GM12878 (cell line): ENCODE results near the gene CYLC1. TPM values are rescaled to one million over a fixed set of nuclear protein-coding genes. Genes with fewer than 3 reads are reported as not detected.

ENCODE experiments used
- ASH2L ChIP-seq: fragments of 300-600, 200-600 bp; sonication (generic); IDR thresholded peaks from 2 replicates; pipeline ENCODE4 v1.6.1; 2017; ENCODE audit warnings: low read depth, mild to moderate bottlenecking, borderline replicate concordance
- BHLHE40 ChIP-seq, 2 experiments: fragments of 450-650 bp in 1 of 2; IDR thresholded peaks; 2 replicates each; pipeline ENCODE4 v1.6.1; 2011 to 2017; ENCODE audit warnings: low read depth in 2 of 2, borderline replicate concordance in 1 of 2, improper control_type of control experiment in 1 of 2, low read length in 1 of 2, mild to moderate bottlenecking in 1 of 2
- JUNB ChIP-seq: IDR thresholded peaks from 2 replicates; pipeline ENCODE4 v1.6.1; 2016; ENCODE audit warnings: antibody characterized with exemption, mild to moderate bottlenecking
- JUND ChIP-seq: IDR thresholded peaks from 2 replicates; pipeline ENCODE4 v1.6.1; 2012; ENCODE audit warnings: low read depth, mild to moderate bottlenecking, low read length, improper control_type of control experiment, moderate library complexity
- MYB ChIP-seq: fragments of 150-350 bp; IDR thresholded peaks from 2 replicates; pipeline ENCODE4 v1.6.1; 2014; ENCODE audit warnings: mild to moderate bottlenecking, low read depth, low read length, borderline replicate concordance
- NR2F1 ChIP-seq: fragments of 450-650 bp; conservative IDR thresholded peaks from 2 replicates; pipeline ENCODE4 v1.6.1; 2017; ENCODE audit warnings: mild to moderate bottlenecking
- POLR2AphosphoS5 ChIP-seq: IDR thresholded peaks from 2 replicates; pipeline ENCODE4 v1.6.1; 2011; ENCODE audit warnings: mild to moderate bottlenecking, low read length, inconsistent platforms
- SMAD5 ChIP-seq: IDR thresholded peaks from 2 replicates; pipeline ENCODE4 v1.6.1; 2016; ENCODE audit warnings: antibody characterized with exemption, low read depth
- TAF1 ChIP-seq: IDR thresholded peaks from 2 replicates; pipeline ENCODE4 v1.6.1; 2011; ENCODE audit warnings: mild to moderate bottlenecking, low read depth, low read length, borderline replicate concordance
- ZNF24 ChIP-seq: fragments of 450-650 bp; IDR thresholded peaks from 2 replicates; pipeline ENCODE4 v1.6.1; 2017; ENCODE audit warnings: antibody characterized with exemption, mild to moderate bottlenecking
- polyA plus RNA-seq, 11 experiments: library from polyadenylated mRNA; depleted of rRNA in 4 of 11; unstranded in 6 of 11; stranded (reverse) in 5 of 11; fragments of >200 nt; fragmentation: Nextera tagmentation in 4 of 11; fragmentation: Illumina TruSeq in 1 of 11; extraction: Ambion mirVana in 4 of 11; extraction: Trizol in 1 of 11; gene quantifications; 1 replicate in 1 of 11; 2 replicates in 10 of 11; pipeline versions ENCODE4 v1.2.1 to v1.2.3, GENCODE V29; 2011 to 2016; ENCODE audit warnings: inconsistent platforms in 2 of 11, missing spikeins in 2 of 11, low read depth in 1 of 11
- total RNA-seq, 4 experiments: library from RNA; depleted of rRNA in 3 of 4; stranded (reverse); fragments of >200 nt in 3 of 4; fragmentation: Illumina TruSeq in 1 of 4; extraction: Trizol in 1 of 4; gene quantifications; 2 replicates each; pipeline versions ENCODE4 v1.2.1 to v1.2.3, GENCODE V29; 2013 to 2021
- TF ChIP-seq, protein P1 (sequence below): IDR thresholded peaks from 2 replicates; pipeline ENCODE4 v1.6.1; 2012; ENCODE audit warnings: low read depth, low read length, improper control_type of control experiment
- TF ChIP-seq, protein P2 (sequence below): IDR thresholded peaks from 2 replicates; pipeline ENCODE4 v1.6.1; 2012; ENCODE audit warnings: mild to moderate bottlenecking, low read depth, low read length

CYLC1 gene
- total and polyA plus RNA-seq, 10 of the 15 experiments (the other 5 are each of a cell fraction or from before 2014, with no cell fraction given): not detected

DNA sequence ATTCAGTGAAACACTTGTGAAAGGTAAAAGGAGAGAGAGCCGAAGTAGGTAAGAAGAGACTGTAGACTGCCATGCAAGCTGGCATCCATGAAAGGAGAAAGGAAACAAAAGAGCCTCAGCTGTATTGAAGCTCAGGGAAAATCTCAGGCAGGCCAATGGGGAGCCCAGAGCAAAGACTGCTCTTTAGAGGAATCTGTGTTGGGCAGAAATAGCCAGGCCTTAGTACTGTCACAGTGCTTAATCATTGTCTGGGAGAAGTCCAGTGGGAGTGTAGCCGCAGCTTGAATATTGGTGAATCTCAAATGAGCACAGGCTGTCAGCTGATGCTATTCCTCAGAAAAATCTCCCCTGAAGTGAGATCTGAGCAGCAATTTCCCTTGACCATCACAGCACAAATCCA lies 27.6 kb downstream of the CYLC1 start (continued):
- TF ChIP-seq, protein P1, sequence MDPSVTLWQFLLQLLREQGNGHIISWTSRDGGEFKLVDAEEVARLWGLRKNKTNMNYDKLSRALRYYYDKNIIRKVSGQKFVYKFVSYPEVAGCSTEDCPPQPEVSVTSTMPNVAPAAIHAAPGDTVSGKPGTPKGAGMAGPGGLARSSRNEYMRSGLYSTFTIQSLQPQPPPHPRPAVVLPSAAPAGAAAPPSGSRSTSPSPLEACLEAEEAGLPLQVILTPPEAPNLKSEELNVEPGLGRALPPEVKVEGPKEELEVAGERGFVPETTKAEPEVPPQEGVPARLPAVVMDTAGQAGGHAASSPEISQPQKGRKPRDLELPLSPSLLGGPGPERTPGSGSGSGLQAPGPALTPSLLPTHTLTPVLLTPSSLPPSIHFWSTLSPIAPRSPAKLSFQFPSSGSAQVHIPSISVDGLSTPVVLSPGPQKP: no peak
- TF ChIP-seq BHLHE40 (IDR thresholded peaks at IDR 0.05; ENCODE audit: borderline replicate concordance in 1 of 2, low read depth in 2 of 2, low read length in 1 of 2) (no peak), ZNF24 (no peak), JUND (no peak), NR2F1 (no peak), ASH2L (no peak), JUNB (no peak), SMAD5 (no peak), MYB (no peak), POLR2AphosphoS5 (no peak), TAF1 (no peak)
- TF ChIP-seq, protein P2, sequence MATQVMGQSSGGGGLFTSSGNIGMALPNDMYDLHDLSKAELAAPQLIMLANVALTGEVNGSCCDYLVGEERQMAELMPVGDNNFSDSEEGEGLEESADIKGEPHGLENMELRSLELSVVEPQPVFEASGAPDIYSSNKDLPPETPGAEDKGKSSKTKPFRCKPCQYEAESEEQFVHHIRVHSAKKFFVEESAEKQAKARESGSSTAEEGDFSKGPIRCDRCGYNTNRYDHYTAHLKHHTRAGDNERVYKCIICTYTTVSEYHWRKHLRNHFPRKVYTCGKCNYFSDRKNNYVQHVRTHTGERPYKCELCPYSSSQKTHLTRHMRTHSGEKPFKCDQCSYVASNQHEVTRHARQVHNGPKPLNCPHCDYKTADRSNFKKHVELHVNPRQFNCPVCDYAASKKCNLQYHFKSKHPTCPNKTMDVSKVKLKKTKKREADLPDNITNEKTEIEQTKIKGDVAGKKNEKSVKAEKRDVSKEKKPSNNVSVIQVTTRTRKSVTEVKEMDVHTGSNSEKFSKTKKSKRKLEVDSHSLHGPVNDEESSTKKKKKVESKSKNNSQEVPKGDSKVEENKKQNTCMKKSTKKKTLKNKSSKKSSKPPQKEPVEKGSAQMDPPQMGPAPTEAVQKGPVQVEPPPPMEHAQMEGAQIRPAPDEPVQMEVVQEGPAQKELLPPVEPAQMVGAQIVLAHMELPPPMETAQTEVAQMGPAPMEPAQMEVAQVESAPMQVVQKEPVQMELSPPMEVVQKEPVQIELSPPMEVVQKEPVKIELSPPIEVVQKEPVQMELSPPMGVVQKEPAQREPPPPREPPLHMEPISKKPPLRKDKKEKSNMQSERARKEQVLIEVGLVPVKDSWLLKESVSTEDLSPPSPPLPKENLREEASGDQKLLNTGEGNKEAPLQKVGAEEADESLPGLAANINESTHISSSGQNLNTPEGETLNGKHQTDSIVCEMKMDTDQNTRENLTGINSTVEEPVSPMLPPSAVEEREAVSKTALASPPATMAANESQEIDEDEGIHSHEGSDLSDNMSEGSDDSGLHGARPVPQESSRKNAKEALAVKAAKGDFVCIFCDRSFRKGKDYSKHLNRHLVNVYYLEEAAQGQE: no peak
